Mesothelial cell of epicardium (in vitro differentiated cells): ENCODE data around the gene TRERF1. TPM values are rescaled to one million over a fixed set of nuclear protein-coding genes. Genes with fewer than 3 reads are reported as not detected.

Experiments used
- DNase-seq, 2 experiments: peaks; one replicate each; pipeline ENCODE4 v3.0.0; 2021; ENCODE audit warnings: low spot score in 2 of 2; ENCODE audit not compliant: unreplicated experiment in 2 of 2
- H3K27ac Mint-ChIP-seq: 2 replicates; pipeline ENCODE4 v1.8.0; 2021; ENCODE audit warnings: mixed read lengths
- H3K27me3 Mint-ChIP-seq: 2 replicates; pipeline ENCODE4 v1.8.0; 2021; ENCODE audit warnings: low read depth, mixed read lengths
- H3K36me3 Mint-ChIP-seq: 2 replicates; pipeline ENCODE4 v1.8.0; 2021; ENCODE audit warnings: mixed read lengths
- H3K4me1 Mint-ChIP-seq: 2 replicates; pipeline ENCODE4 v1.8.0; 2021; ENCODE audit warnings: mixed read lengths
- H3K4me3 Mint-ChIP-seq: 2 replicates; pipeline ENCODE4 v1.8.0; 2021; ENCODE audit warnings: mild to moderate bottlenecking, moderate library complexity, mixed read lengths
- H3K9me3 Mint-ChIP-seq: 2 replicates; pipeline ENCODE4 v1.8.0; 2021; ENCODE audit warnings: mixed read lengths
- CTCF ChIP-seq: fragments of 200-600 bp; sonication (generic); IDR thresholded peaks from one replicate; pipeline ENCODE4 v1.5.0; 2021; ENCODE audit warnings: antibody characterized with exemption; ENCODE audit not compliant: unreplicated experiment
- total RNA-seq: library from RNA; stranded (reverse); gene quantifications from 3 replicates; pipeline ENCODE4 v1.2.1, GENCODE V29; 2021

Gene TRERF1
- total RNA-seq, 1 donor from 2014 or later: 19.8 TPM

GRCh38 chr6:42427871-42428270 is 23.9 kb downstream of the TRERF1 start:
- Mint-ChIP-seq H3K27ac (peak overlapping the region; percentile 79), H3K27me3 (no peaks in the 10 kb centered on the region), H3K36me3 (peaks cover 7% of the 10 kb centered on the region), H3K4me3 (no peak overlapping the region), H3K4me1 (peaks cover 23% of the 10 kb centered on the region), H3K9me3 (no peaks in the 10 kb centered on the region)
- DNase-seq: no peak
- TF ChIP-seq CTCF: no peak

- peaks cover 7% of the 10 kb centered on the region for H3K36me3 Mint-ChIP-seq
- no peak overlapping the region for H3K4me3 Mint-ChIP-seq
- peaks cover 20% of the 10 kb centered on the region for H3K4me1 Mint-ChIP-seq
- no peaks in the 10 kb centered on the region for H3K9me3 Mint-ChIP-seq
- H3K27me3 Mint-ChIP-seq: no peaks in the 10 kb centered on the region
- H3K27ac Mint-ChIP-seq: no peak overlapping the region
- DNase-seq: no peak
- TF ChIP-seq CTCF: no peak
Observed at GRCh38 chr6:42426191-42426590, 25.5 kb downstream of the TRERF1 start.

DNA sequence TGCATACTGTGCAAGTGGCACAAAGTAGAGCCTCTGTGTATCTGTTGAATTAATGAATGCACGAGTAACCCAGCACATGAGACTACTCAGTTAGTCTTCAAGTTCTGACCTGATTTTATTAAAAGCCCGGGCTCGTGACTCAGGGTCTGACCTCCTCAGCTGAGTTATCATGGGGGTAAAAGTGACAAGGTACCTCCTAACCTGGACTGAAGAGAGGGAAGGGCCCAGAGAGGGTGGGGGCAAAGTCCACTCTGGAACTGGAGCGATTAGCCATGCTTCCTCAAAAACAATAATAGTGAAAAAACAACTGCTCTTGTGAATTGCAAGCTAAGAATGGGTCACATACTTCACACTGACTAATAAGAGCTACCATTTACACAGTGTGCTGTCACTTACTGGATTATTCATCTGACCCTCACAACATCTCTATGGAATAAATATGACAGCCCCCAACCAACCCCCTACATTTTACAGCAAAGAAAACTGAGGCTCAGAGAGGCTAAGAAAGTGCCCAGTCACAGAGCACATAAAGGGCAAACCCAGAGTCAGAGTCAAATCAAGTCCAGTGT is 26.7 kb downstream of the TRERF1 start:
- Mint-ChIP-seq H3K9me3 (no peaks in the 10 kb centered on the region), H3K36me3 (peaks cover 7% of the 10 kb centered on the region), H3K27me3 (no peaks in the 10 kb centered on the region), H3K4me1 (peaks cover 19% of the 10 kb centered on the region), H3K27ac (no peak overlapping the region), H3K4me3 (no peak overlapping the region)
- no peak for DNase-seq
- no peak for TF ChIP-seq CTCF

DNA sequence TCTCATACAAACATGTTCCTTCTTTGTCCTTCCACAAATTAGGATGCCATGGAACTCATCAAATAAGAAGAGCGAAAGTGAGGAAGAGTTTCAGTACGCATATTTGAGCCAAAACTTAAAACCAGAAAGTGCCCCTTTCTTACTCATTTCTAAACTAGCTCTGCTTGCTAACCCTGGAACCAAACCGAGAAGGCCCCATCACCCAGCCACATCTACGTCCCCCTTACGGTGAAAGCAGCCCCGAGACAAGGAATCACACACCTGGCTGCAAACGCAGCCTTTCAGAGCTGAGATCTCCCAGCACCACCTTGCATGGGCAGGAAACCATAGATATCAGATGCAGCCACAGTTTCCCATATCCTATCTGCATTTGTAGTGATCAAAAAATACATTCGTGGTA is 28.5 kb downstream of the TRERF1 start:
- no peak for TF ChIP-seq CTCF
- Mint-ChIP-seq H3K9me3 (no peaks in the 10 kb centered on the region), H3K27me3 (no peaks in the 10 kb centered on the region), H3K4me3 (no peak overlapping the region), H3K4me1 (peaks cover 2% of the 10 kb centered on the region), H3K36me3 (peaks cover 7% of the 10 kb centered on the region), H3K27ac (no peak overlapping the region)
- DNase-seq: no peak

GRCh38 chr6:42420741-42421140 is 31.0 kb downstream of the TRERF1 start:
- Mint-ChIP-seq H3K36me3 (peaks cover 5% of the 10 kb centered on the region), H3K27me3 (no peaks in the 10 kb centered on the region), H3K4me1 (peaks cover 7% of the 10 kb centered on the region), H3K27ac (no peak overlapping the region), H3K4me3 (no peak overlapping the region), H3K9me3 (no peaks in the 10 kb centered on the region)
- TF ChIP-seq CTCF: no peak
- DNase-seq: no peak
